SU-DHL-6 (cell line): ENCODE measurements around the gene PTPRN2.
"Not testable (repeated sequence)": the region's sequence is repeated elsewhere in the genome, so short reads cannot be mapped to it uniquely, and the experiment has no call there.

Experiments used
- H2AFZ ChIP-seq: fragments of 200-600 bp; sonication (generic); 2 replicates; pipeline ENCODE4 v1.6.1; 2014; ENCODE audit warnings: low read depth, mild to moderate bottlenecking, moderate library complexity, mixed read lengths, antibody characterized with exemption, low read length; ENCODE audit not compliant: severe bottlenecking
- H3F3A ChIP-seq: fragments of 200-600 bp; shearing (Covaris generic); 2 replicates; pipeline ENCODE4 v1.6.0; 2016; ENCODE audit warnings: antibody characterized with exemption, mild to moderate bottlenecking; ENCODE audit not compliant: insufficient read depth
- H3K27ac ChIP-seq: fragments of 200-600 bp; sonication (generic); 2 replicates; pipeline ENCODE4 v1.5.1; 2016; ENCODE audit warnings: low read depth, mild to moderate bottlenecking, low read length, moderate library complexity, mixed read lengths
- H3K27me3 ChIP-seq: fragments of 200-600 bp; sonication (generic), shearing (Covaris generic); 2 replicates; pipeline ENCODE4 v1.6.0; 2014; ENCODE audit warnings: mild to moderate bottlenecking, low read length
- H3K36me3 ChIP-seq: fragments of 200-600 bp; sonication (generic); 2 replicates; pipeline ENCODE4 v1.6.1; 2014; ENCODE audit warnings: mild to moderate bottlenecking, low read length, mixed read lengths
- H3K4me2 ChIP-seq: fragments of 300-600, 200-600 bp; shearing (Covaris generic), sonication (generic); 2 replicates; pipeline ENCODE4 v1.6.0; 2014; ENCODE audit warnings: low read length, low read depth, mild to moderate bottlenecking; ENCODE audit not compliant: poor library complexity, severe bottlenecking
- H3K4me3 ChIP-seq: fragments of 200-600 bp; sonication (generic); 2 replicates; pipeline ENCODE4 v1.5.1; 2014; ENCODE audit warnings: antibody characterized with exemption, low read length, mild to moderate bottlenecking, mixed read lengths; ENCODE audit not compliant: insufficient read depth, poor library complexity, severe bottlenecking
- H3K79me2 ChIP-seq: fragments of 200-600 bp; sonication (generic); 2 replicates; pipeline ENCODE4 v1.6.1; 2014; ENCODE audit warnings: mild to moderate bottlenecking, low read length, moderate library complexity; ENCODE audit not compliant: insufficient read depth
- H3K9ac ChIP-seq: fragments of 200-600 bp; sonication (generic); 2 replicates; pipeline ENCODE4 v1.7.0; 2014; ENCODE audit warnings: mild to moderate bottlenecking, low read length
- H3K9me2 ChIP-seq: fragments of 200-600 bp; sonication (generic); replicated peaks from 2 replicates; pipeline ENCODE4 v1.6.1; 2014; ENCODE audit warnings: low read length; ENCODE audit not compliant: insufficient read depth
- H3K9me3 ChIP-seq: fragments of 200-600 bp; sonication (generic); 2 replicates; pipeline ENCODE4 v1.6.1; 2014; ENCODE audit warnings: low read length, mixed read lengths; ENCODE audit not compliant: insufficient read depth
- H4K20me1 ChIP-seq: fragments of 200-600 bp; sonication (generic); 2 replicates; pipeline ENCODE4 v1.6.1; 2014; ENCODE audit warnings: low read depth, mild to moderate bottlenecking, antibody characterized with exemption, low read length, moderate library complexity, mixed read lengths
- CTCF ChIP-seq: fragments of 200-600 bp; sonication (generic); IDR thresholded peaks from one replicate; pipeline ENCODE4 v1.5.1; 2017; ENCODE audit warnings: antibody characterized with exemption, mild to moderate bottlenecking, low read length, moderate library complexity; ENCODE audit not compliant: insufficient read depth, poor library complexity, severe bottlenecking
- EZH2phosphoT487 ChIP-seq: fragments of 200-600 bp; sonication (generic), shearing (Covaris generic); conservative IDR thresholded peaks from 2 replicates; pipeline ENCODE4 v1.6.1; 2018; ENCODE audit warnings: mild to moderate bottlenecking, antibody characterized with exemption, low read length, moderate library complexity, mixed read lengths

Gene PTPRN2

GRCh38 chr7:157667731-157668130, 919.9 kb downstream of the PTPRN2 start:
- Histone ChIP-seq H3K79me2 (no peaks in the 10 kb centered on the region), H3K36me3 (no peaks in the 10 kb centered on the region), H3K9ac (no peak overlapping the region), H3K27me3 (no peaks in the 10 kb centered on the region), H3K4me2 (no peak overlapping the region), H3K9me3 (no peaks in the 10 kb centered on the region), H4K20me1 (no peaks in the 10 kb centered on the region), H2AFZ (no peak overlapping the region), H3K9me2 (no peaks in the 10 kb centered on the region), H3K4me3 (no peak overlapping the region), H3K27ac (no peak overlapping the region), H3F3A (no peaks in the 10 kb centered on the region)
- TF ChIP-seq EZH2phosphoT487 (no peak), CTCF (no peak)

GRCh38 chr7:157667261-157667660, 920.4 kb downstream of the PTPRN2 start:
- Histone ChIP-seq H3K9me2 (no peaks in the 10 kb centered on the region), H3F3A (no peaks in the 10 kb centered on the region), H3K27ac (no peak overlapping the region), H3K27me3 (no peaks in the 10 kb centered on the region), H3K4me2 (no peak overlapping the region), H4K20me1 (no peaks in the 10 kb centered on the region), H2AFZ (no peak overlapping the region), H3K4me3 (no peak overlapping the region), H3K36me3 (no peaks in the 10 kb centered on the region), H3K9me3 (no peaks in the 10 kb centered on the region), H3K79me2 (no peaks in the 10 kb centered on the region), H3K9ac (no peak overlapping the region)
- TF ChIP-seq EZH2phosphoT487: no peak
- no peak for TF ChIP-seq CTCF

GRCh38 chr7:157666530-157667040, 921.0 kb downstream of the PTPRN2 start:
- Histone ChIP-seq H3K4me3 (no peak overlapping the region), H3K36me3 (no peaks in the 10 kb centered on the region), H3K9ac (no peak overlapping the region), H4K20me1 (no peaks in the 10 kb centered on the region), H3K79me2 (no peaks in the 10 kb centered on the region), H3K4me2 (no peak overlapping the region), H2AFZ (no peak overlapping the region), H3F3A (no peaks in the 10 kb centered on the region), H3K9me2 (no peaks in the 10 kb centered on the region), H3K27me3 (no peaks in the 10 kb centered on the region), H3K9me3 (no peaks in the 10 kb centered on the region), H3K27ac (no peak overlapping the region)
- TF ChIP-seq CTCF (no peak), EZH2phosphoT487 (no peak)

- H3K9me2 ChIP-seq, H2AFZ ChIP-seq, H3K9me3 ChIP-seq, H4K20me1 ChIP-seq, H3K9ac ChIP-seq, H3K4me2 ChIP-seq, H3K36me3 ChIP-seq, H3K27ac ChIP-seq, H3K79me2 ChIP-seq, H3F3A ChIP-seq, H3K27me3 ChIP-seq, H3K4me3 ChIP-seq: not testable (repeated sequence)
Observed at GRCh38 chr7:157665634-157665988, 922.0 kb downstream of the PTPRN2 start.
